ENCODE data around the gene SRD5A1. TPM values are rescaled to one million over a fixed set of nuclear protein-coding genes. Genes with fewer than 3 reads are reported as not detected.

SRD5A1 gene
- total RNA-seq, 1 donor from 2014 or later, result 16.2 TPM

GRCh38 chr5:6674886-6675285 lies 41.6 kb downstream of the SRD5A1 start:
- Histone ChIP-seq H3K9ac (no peak overlapping the region), H3K9me3 (ENCODE audit: low read depth) (no peaks in the 10 kb centered on the region), H3K36me3 (no peaks in the 10 kb centered on the region), H3K4me2 (no peak overlapping the region), H3K27ac (no peak overlapping the region), H3K27me3 (no peaks in the 10 kb centered on the region), H2AFZ (replicated peaks) (no peak overlapping the region), H4K20me1 (ENCODE audit: low read depth) (no peaks in the 10 kb centered on the region), H3K4me3 (no peak overlapping the region), H3K79me2 (ENCODE audit: low read depth) (no peaks in the 10 kb centered on the region), H3K4me1 (no peaks in the 10 kb centered on the region), H3F3A (ENCODE audit: low read depth) (no peaks in the 10 kb centered on the region)
- peaks cover 27% of the 10 kb centered on the region for H3K36me3 Mint-ChIP-seq
- H3K27me3 Mint-ChIP-seq (ENCODE audit: insufficient read depth, low read depth), result no peaks in the 10 kb centered on the region
- TF ChIP-seq EZH2 (IDR thresholded peaks at IDR 0.05) (no peak), CTCF (IDR thresholded peaks at IDR 0.05) (no peak), EZH2phosphoT487 (IDR thresholded peaks at IDR 0.05) (no peak)
- H3K4me3 Mint-ChIP-seq, result no peak overlapping the region
- H3K4me1 Mint-ChIP-seq, result peaks cover 10% of the 10 kb centered on the region
- peaks cover 12% of the 10 kb centered on the region for H3K9me3 Mint-ChIP-seq
- no peak overlapping the region for H3K27ac Mint-ChIP-seq
- no peak for DNase-seq (ENCODE audit: low spot score)

- H3K4me3 Mint-ChIP-seq, result peak overlapping the region; percentile 3
- peaks cover 21% of the 10 kb centered on the region for H3K36me3 Mint-ChIP-seq
- H3K9me3 Mint-ChIP-seq, result peaks cover 10% of the 10 kb centered on the region
- Histone ChIP-seq H2AFZ (replicated peaks) (no peak overlapping the region), H3K27ac (no peak overlapping the region), H3K9me3 (ENCODE audit: low read depth) (no peaks in the 10 kb centered on the region), H3K27me3 (no peaks in the 10 kb centered on the region), H3K9ac (no peak overlapping the region), H3K4me2 (no peak overlapping the region), H3K79me2 (ENCODE audit: low read depth) (no peaks in the 10 kb centered on the region), H3K36me3 (no peaks in the 10 kb centered on the region), H4K20me1 (ENCODE audit: low read depth) (no peaks in the 10 kb centered on the region), H3F3A (ENCODE audit: low read depth) (no peaks in the 10 kb centered on the region), H3K4me1 (no peaks in the 10 kb centered on the region), H3K4me3 (no peak overlapping the region)
- TF ChIP-seq CTCF (IDR thresholded peaks at IDR 0.05) (no peak), EZH2phosphoT487 (IDR thresholded peaks at IDR 0.05) (no peak), EZH2 (IDR thresholded peaks at IDR 0.05) (no peak)
- no peak overlapping the region for H3K27ac Mint-ChIP-seq
- H3K27me3 Mint-ChIP-seq (ENCODE audit: insufficient read depth, low read depth), result no peaks in the 10 kb centered on the region
- DNase-seq (ENCODE audit: low spot score), result no peak
- peaks cover 10% of the 10 kb centered on the region for H3K4me1 Mint-ChIP-seq
Measured at GRCh38 chr5:6675784-6676491, 42.7 kb downstream of the SRD5A1 start.

GRCh38 chr5:6676702-6677101 lies 43.5 kb downstream of the SRD5A1 start:
- Mint-ChIP-seq H3K27me3 (ENCODE audit: insufficient read depth, low read depth) (peaks cover 2% of the 10 kb centered on the region), H3K27ac (no peak overlapping the region), H3K4me3 (no peak overlapping the region), H3K36me3 (peaks cover 18% of the 10 kb centered on the region), H3K9me3 (peaks cover 10% of the 10 kb centered on the region), H3K4me1 (peaks cover 10% of the 10 kb centered on the region)
- no peaks in the 10 kb centered on the region for H3K4me1 ChIP-seq
- no peak overlapping the region for H3K9ac ChIP-seq
- no peaks in the 10 kb centered on the region for H3F3A ChIP-seq (ENCODE audit: low read depth)
- TF ChIP-seq CTCF (IDR thresholded peaks at IDR 0.05) (no peak), EZH2 (IDR thresholded peaks at IDR 0.05) (no peak), EZH2phosphoT487 (IDR thresholded peaks at IDR 0.05) (no peak)
- no peaks in the 10 kb centered on the region for H3K9me3 ChIP-seq (ENCODE audit: low read depth)
- no peaks in the 10 kb centered on the region for H3K79me2 ChIP-seq (ENCODE audit: low read depth)
- H3K27me3 ChIP-seq, result no peaks in the 10 kb centered on the region
- no peaks in the 10 kb centered on the region for H4K20me1 ChIP-seq (ENCODE audit: low read depth)
- no peak overlapping the region for H3K4me3 ChIP-seq
- H3K36me3 ChIP-seq, result no peaks in the 10 kb centered on the region
- no peak overlapping the region for H2AFZ ChIP-seq (replicated peaks)
- DNase-seq (ENCODE audit: low spot score), result no peak
- H3K4me2 ChIP-seq, result no peak overlapping the region
- no peak overlapping the region for H3K27ac ChIP-seq

All from neural progenitor cell (in vitro differentiated cells).